ENCODE measurements around the gene WDR70.

The WDR70 gene

GRCh38 chr5:37727238-37727637 is 348.1 kb downstream of the WDR70 start:
- DNase-seq: no peak

GRCh38 chr5:37730896-37731455 is 351.9 kb downstream of the WDR70 start:
- DNase-seq: no peak

- DNase-seq: no peak
These were observed 355.0 kb downstream of the WDR70 start for GRCh38 chr5:37734114-37734513.

DNA sequence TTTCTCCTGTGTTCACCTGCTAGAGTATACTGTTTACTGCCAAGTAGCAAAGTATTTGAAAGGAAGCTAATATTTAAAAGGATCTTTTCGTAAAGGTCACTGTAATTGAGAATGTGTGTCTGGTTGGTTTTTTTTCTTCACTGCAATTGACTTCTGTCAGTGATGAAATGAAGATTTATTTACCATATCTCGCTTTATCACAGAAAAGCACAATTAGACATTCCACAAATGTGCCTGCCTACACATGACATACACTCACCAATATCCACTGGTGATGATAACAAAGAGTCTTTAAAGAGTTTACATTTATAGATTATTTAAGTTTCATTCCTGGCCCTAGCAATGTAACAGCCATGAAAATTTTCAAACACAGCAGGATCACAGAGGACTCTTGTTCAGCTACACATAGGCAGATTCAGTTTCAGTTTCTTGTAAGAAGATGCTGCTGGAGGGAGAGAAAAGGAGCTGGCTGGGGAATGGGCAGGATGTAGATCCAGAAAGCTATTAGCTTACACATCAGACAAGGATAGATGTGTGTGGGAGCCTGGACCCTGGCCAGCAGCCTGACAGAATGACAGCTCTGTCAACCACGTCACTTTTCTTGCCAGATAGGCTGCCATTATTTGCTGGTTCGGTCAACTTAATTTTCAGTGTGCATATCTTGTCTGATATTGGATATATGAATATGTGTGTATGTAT is 356.7 kb downstream of the WDR70 start:
- DNase-seq: no peak

- no peak for DNase-seq
These were observed 357.3 kb downstream of the WDR70 start for GRCh38 chr5:37736397-37736796.

GRCh38 chr5:37737326-37738056 is 358.4 kb downstream of the WDR70 start:
- DNase-seq: no peak

DNA sequence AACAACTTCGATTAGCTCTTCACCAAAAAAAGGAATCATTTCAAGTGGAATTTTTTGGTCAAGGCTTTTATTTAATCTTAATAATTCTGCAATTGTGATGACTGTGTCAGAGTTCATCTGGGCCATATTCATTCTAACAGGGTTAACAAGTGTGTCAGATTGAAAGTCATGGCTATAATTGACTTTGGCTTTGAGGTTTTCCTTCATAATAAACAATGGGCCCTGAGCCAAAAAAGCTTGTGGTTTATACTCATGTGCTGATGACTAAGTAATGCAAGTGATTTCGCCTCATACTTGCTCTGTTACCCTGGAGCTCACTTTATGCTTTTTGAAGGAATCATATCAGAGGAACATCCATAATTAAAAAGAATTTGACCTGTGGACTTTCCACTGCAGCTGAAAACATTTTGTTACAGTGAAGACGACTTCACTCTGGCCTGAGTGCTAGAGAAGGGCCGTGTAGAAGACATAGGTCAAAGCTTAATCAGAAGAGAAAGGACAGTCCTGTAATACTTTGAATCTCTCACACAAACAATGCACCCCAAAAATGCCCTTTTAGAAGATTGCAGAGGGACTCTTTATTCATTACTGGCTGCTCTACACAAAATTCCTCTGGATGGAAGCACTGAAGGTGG is 359.1 kb downstream of the WDR70 start:
- no peak for DNase-seq

GRCh38 chr5:37738865-37739488 is 359.9 kb downstream of the WDR70 start:
- DNase-seq: no peak

DNA sequence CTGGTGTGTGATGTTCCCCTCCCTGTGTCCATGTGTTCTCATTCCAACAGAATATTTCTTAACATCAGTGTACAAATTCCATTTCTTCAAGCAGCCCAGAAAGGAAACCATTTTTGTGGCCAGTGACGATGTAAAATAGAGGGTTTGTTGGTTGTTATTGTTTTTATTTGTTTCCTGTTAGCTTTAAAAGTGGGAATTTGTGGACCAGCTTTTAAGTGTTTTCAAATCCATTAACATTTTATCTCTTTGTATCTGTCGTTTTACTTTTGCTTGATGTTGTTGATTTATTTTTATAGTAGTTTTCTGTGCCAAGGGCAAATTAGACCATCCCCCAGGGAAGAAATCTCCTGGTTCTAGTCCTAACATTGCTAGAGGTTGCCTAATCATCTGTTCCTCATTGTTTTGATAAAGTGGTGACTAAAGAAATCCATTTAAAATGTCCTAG is 360.7 kb downstream of the WDR70 start:
- DNase-seq: no peak

- no peak for DNase-seq
These were observed 361.4 kb downstream of the WDR70 start for GRCh38 chr5:37740331-37741066.

DNA sequence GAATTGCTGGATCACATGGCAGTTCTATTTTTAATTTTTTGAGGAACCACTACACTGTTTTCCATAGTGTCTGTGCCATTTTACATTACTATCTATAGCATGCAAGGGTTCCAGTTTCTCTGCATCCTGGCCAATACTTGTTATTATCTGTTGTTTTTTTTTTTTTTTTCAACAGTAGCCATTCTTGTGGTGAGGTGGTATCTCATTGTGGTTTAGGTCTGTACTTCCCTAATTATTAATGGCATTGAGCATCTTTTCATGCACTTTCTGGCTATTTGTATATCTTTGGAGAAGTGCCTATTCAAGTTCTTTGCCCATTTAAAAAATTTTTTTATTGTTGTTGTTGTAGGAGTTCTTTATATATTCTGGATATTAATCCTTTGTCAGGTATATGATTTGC is 363.0 kb downstream of the WDR70 start:
- no peak for DNase-seq

DNA sequence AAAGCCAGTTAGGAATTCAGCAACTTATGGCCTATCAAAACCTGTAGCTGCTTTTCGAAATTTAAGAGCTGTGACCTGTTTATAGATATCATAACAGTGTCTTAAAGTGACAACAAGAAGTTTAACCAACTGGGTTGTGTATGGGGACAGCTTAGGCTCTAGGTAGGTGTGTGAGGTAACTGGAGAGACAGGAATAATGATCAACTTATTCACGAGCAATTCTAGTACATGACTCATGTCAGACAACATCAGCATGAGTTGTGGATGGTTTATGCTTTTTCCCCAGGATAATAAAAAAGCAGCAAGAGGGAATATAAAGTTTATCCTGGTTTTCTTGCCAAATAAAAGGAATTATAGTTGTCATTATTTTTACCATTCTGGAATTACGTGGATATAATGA is 372.1 kb downstream of the WDR70 start:
- DNase-seq: no peak

DNA sequence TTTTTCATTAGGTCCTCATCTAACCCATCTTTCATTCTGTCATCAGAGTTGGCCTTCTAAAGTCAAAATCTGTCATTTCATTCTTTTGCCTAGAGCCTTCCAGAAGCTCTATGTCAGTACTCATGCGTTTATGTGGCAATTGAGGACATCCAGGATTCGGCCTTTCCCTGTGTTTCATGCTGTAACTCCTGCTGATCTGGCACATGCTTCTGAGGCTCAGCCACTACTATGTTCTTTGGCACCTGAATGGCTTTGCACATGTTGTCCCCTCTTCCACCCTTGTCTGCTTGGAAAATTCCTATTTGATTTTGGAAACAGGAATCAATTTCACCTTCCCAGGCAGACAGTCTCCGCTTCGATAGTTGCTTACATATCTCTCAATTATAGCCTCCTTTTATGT is 375.9 kb downstream of the WDR70 start:
- no peak for DNase-seq

DNA sequence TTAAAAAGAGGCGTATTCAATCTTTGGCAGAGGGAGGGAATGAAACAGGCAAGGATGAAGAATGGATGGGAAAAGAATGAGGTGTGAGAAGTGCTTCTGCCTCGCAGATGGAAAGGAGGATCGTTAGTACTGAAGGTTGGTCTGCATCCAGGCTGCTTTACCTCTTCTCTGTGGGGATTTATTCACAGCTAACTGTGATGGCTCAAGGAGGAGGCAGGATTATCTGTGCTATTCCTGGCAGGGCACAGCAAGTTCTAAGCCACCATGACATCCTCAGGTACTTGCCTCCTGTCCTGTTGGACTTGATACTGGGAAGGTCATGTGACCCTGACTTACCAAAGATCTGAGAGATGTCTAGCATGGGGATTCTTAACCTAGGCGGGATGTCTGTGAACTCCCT is 376.5 kb downstream of the WDR70 start:
- no peak for DNase-seq

DNA sequence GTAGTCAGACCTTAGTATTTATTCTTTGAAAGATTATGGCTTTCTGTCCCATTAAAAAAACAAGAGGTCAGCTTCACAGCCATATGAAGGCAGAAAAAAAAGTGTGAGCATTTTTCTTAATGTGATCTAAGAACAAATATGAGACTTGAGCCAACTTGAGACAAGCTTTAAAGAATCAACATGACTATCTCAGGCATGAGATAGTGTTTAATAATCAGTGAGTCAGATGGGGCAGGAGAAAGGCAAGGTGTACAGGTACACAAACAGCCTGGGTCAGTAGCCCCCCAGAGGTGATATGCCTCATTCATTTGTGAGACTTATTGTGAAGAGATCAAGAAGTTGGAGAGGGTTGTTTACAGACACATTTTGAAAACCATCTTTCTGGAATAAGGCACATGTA is 377.1 kb downstream of the WDR70 start:
- DNase-seq: no peak

DNA sequence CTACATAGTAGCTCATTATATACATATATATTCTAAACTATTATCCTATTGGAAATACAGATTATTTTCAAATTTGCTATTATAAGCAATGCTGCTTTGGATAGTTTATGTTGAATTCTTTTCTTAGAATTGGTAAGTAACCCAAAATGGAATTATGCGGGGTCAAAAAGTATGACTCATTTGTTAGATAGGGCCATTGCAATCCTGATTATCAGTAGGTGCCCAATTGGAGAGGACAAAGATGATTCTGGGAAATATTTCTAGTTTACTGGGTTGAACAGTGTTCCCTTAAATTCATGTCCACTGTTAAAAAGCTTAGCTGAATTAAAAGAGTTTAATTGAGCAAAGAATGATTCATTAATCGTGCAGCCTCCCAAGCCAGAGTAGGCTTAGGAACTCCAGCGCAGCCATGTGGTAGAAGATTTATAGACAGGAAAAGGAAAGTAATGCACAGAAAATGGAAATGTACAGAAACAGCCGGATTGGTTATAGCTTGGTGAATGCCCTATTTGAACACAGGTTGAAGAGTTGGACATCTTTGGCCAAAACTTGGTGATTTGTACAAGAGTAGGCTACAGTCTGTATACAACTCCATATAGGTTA is 379.0 kb downstream of the WDR70 start:
- no peak for DNase-seq

DNA sequence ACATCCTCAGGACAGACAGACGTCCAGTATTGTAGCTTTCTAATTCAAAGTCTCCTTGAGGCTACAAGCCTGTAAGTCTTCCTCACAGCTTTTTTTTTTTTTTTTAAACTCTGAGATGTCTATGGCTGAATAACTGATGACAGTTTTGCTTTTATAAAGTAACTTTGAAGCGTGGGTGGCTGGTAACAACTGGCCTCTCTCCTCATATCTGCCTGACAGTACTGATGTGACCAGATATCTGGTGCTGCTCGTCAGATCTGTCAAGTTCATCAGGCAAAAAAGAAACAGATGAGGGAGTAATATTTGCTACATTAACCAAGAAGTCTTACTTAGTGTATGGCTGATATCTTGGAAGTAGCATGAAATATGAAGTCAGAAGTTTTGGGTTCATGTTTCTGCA is 388.1 kb downstream of the WDR70 start:
- DNase-seq: no peak

GRCh38 chr5:37767961-37768360 is 388.8 kb downstream of the WDR70 start:
- DNase-seq: no peak

GRCh38 chr5:37768371-37768770 is 389.3 kb downstream of the WDR70 start:
- no peak for DNase-seq

GRCh38 chr5:37769108-37769507 is 390.0 kb downstream of the WDR70 start:
- no peak for DNase-seq

- no peak for DNase-seq
These were observed 390.7 kb downstream of the WDR70 start for GRCh38 chr5:37769840-37770239.

DNA sequence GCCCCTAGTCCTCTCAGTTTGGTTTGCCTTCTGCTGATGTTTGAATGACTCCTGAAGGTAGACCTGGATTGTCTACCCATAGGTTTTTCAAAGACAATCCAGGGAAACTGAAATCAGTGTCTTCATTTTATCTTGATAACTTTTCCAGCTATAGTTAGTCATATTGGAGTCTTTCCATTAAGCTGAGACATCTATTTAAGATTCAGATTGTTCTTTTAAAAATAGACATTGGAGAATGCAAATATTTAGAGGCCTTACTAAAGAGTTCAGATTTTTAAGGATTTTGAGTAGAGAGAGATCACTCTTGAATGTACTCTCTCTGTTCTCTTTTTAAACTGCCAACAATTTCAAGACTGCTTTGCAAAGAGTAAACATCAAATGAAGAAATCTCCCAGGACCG is 391.7 kb downstream of the WDR70 start:
- no peak for DNase-seq
